ENCODE data around the gene IQSEC1.

Gene IQSEC1

DNA sequence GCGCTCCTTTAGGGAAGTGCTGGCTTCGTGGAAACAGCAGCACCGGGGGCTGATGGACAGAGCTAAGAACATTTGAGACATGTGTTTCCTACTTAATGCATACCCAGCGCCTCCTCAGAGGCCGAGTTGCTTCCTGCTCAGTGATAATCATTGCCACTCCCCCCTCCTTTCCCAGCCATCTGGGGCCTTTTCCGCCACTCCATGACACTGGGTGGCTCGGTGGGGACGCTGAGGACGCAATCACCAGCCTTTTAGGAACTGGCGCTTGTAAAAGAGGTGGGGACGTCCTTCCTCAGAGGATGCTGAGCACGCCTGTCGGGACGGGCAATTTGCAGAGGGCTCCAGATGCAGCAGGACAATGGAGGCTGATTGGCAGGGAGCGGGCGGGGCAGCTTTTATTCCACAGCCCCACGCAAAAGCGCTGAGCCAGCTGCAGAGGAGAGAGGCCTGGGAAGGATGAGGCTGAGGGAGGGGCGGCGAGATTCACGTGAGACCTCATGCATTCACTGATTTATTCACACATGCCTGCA is 22.2 kb upstream of the IQSEC1 start:
- no peak overlapping the region for H3K9ac ChIP-seq (ENCODE audit: low read depth in 1 of 2, low read length in 2 of 2)
- H3K27me3 ChIP-seq (ENCODE audit: control insufficient read depth in 1 of 2, insufficient read depth in 2 of 2, low read length in 2 of 2) = no peaks in the 10 kb centered on the region
- H3K4me1 ChIP-seq (ENCODE audit: control insufficient read depth in 1 of 2, insufficient read depth in 2 of 2, low read length in 2 of 2) = no peaks in the 10 kb centered on the region
- no peak overlapping the region for H3K4me3 ChIP-seq (ENCODE audit: low read depth in 1 of 2, low read length in 2 of 2)
- no peaks in the 10 kb centered on the region for H3K36me3 ChIP-seq (ENCODE audit: control insufficient read depth in 1 of 2, insufficient read depth in 2 of 2, low read length in 2 of 2)
- H3K9me3 ChIP-seq (ENCODE audit: control insufficient read depth in 1 of 2, low read length in 2 of 2) = no peaks in the 10 kb centered on the region
- H3K27ac ChIP-seq (ENCODE audit: low read depth, low read length) = no peak overlapping the region

DNA sequence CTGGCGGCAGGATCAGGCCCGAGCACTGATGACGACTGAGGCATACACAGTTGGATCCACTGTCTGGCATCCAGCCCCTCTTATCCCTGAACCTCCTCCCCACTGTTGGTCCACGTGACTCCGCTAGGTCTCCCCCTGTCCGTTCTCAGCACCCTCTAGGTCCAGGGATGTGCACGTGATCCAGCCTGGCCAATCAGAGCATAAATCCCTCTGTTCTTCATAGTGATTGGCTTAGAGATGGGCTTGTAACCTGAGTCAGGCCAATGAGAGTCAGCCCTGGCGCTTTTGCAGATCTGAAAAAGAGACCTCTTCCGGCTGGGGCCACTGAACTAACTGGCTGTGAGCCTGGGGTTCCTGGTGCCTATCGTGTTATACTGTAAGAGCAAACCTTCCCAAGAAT is 20.5 kb upstream of the IQSEC1 start:
- Histone ChIP-seq H3K27me3 (ENCODE audit: control insufficient read depth in 1 of 2, insufficient read depth in 2 of 2, low read length in 2 of 2) (no peaks in the 10 kb centered on the region), H3K9me3 (ENCODE audit: control insufficient read depth in 1 of 2, low read length in 2 of 2) (no peaks in the 10 kb centered on the region), H3K27ac (ENCODE audit: low read depth, low read length) (no peak overlapping the region), H3K4me1 (ENCODE audit: control insufficient read depth in 1 of 2, insufficient read depth in 2 of 2, low read length in 2 of 2) (no peaks in the 10 kb centered on the region), H3K4me3 (ENCODE audit: low read depth in 1 of 2, low read length in 2 of 2) (no peak overlapping the region), H3K36me3 (ENCODE audit: control insufficient read depth in 1 of 2, insufficient read depth in 2 of 2, low read length in 2 of 2) (no peaks in the 10 kb centered on the region), H3K9ac (ENCODE audit: low read depth in 1 of 2, low read length in 2 of 2) (no peak overlapping the region)

DNA sequence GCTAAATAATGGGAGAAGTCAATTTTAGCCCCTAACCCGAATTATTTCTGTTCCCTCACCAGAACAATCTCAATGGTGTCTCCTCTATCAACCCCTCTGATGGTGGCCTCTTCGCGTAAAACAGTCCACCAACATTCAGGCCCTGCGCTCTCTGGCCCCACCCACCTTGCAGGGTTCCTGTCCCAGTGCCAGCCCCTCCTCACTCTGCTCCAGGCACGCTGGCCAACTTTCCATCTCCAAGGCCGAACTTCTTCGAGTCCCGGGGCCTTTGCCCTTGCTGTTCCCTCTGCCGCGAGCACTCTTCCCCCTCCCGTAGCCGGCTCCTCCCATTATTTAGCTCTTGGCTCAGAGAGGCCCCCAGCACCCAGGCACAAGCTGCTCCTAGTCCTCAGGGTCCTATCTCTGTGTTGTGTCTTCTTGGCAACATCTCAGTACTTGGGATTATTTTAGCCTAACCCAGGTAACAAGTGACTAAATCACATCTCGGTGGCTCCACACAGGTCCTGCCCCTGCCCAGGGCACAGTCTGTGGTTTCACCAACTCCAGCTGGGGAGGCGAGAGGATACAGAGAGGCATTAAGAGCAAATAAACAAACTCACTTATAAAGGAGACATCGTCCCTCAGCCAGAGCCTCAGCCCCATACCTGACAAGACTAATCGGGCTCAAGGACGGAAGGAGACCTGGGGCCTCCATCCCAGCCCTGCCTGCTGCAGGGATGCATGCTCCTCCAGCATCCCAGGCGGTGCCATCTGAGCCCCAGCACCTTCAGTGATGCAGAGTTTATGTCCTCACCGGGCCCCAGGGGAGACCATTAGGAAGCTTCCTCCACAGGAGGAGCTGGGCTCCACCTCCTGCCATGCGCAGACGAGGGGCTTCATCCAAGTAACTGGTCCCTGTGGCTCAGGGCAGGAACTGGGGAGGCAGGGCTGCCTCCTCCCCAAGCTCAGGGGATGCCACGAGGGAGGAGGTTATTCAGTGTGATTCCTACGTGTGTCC is 19.7 kb upstream of the IQSEC1 start:
- peak overlapping the region in 1 of 2 donors; percentile 38 for H3K4me3 ChIP-seq (ENCODE audit: low read depth in 1 of 2, low read length in 2 of 2)
- H3K27me3 ChIP-seq (ENCODE audit: control insufficient read depth in 1 of 2, insufficient read depth in 2 of 2, low read length in 2 of 2) = no peaks in the 10 kb centered on the region
- H3K9ac ChIP-seq (ENCODE audit: low read depth in 1 of 2, low read length in 2 of 2) = no peak overlapping the region
- H3K27ac ChIP-seq (ENCODE audit: low read depth, low read length) = no peak overlapping the region
- no peaks in the 10 kb centered on the region for H3K9me3 ChIP-seq (ENCODE audit: control insufficient read depth in 1 of 2, low read length in 2 of 2)
- H3K4me1 ChIP-seq (ENCODE audit: control insufficient read depth in 1 of 2, insufficient read depth in 2 of 2, low read length in 2 of 2) = no peaks in the 10 kb centered on the region
- H3K36me3 ChIP-seq (ENCODE audit: control insufficient read depth in 1 of 2, insufficient read depth in 2 of 2, low read length in 2 of 2) = no peaks in the 10 kb centered on the region

DNA sequence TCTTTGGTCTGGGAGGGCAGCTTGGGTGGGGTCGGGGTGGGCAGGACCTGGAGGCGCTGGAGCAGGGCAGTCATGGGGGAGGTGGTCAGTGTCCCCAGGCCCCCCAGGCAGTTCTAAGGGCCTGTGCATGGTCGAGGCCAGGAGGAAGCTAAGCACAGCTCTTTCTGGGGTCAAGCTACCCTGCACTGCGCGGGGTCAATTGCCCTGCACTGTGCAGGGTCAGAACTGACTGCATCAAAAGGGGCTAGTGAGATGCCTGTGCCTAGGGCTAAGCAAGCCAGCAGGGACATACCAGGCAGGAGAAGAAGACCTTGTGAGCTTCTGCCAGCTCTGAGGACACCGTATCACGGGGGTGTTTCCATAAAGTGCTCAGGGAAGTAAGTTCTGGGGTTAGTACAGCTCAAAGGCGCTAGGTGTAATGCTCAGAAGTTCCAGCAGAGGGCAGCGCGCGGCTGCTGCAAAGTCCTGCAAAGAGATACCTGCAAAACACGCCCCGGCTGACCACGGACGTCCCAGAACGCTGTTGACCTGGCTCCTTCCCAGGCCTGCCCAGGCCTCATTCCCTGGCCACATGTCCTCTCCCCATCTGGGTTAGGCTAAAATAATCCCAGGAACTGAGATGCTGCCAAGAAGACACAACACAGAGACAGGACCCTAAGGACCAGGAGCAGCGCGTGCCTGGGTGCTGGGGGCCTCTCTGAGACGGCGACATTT is 18.8 kb upstream of the IQSEC1 start:
- Histone ChIP-seq H3K36me3 (ENCODE audit: control insufficient read depth in 1 of 2, insufficient read depth in 2 of 2, low read length in 2 of 2) (no peaks in the 10 kb centered on the region), H3K27me3 (ENCODE audit: control insufficient read depth in 1 of 2, insufficient read depth in 2 of 2, low read length in 2 of 2) (no peaks in the 10 kb centered on the region), H3K9ac (ENCODE audit: low read depth in 1 of 2, low read length in 2 of 2) (no peak overlapping the region), H3K27ac (ENCODE audit: low read depth, low read length) (no peak overlapping the region), H3K4me1 (ENCODE audit: control insufficient read depth in 1 of 2, insufficient read depth in 2 of 2, low read length in 2 of 2) (peaks cover 0 to 2% of the 10 kb centered on the region in 2 donors), H3K9me3 (ENCODE audit: control insufficient read depth in 1 of 2, low read length in 2 of 2) (no peaks in the 10 kb centered on the region), H3K4me3 (ENCODE audit: low read depth in 1 of 2, low read length in 2 of 2) (peak overlapping the region in 1 of 2 donors; percentile 38)

DNA sequence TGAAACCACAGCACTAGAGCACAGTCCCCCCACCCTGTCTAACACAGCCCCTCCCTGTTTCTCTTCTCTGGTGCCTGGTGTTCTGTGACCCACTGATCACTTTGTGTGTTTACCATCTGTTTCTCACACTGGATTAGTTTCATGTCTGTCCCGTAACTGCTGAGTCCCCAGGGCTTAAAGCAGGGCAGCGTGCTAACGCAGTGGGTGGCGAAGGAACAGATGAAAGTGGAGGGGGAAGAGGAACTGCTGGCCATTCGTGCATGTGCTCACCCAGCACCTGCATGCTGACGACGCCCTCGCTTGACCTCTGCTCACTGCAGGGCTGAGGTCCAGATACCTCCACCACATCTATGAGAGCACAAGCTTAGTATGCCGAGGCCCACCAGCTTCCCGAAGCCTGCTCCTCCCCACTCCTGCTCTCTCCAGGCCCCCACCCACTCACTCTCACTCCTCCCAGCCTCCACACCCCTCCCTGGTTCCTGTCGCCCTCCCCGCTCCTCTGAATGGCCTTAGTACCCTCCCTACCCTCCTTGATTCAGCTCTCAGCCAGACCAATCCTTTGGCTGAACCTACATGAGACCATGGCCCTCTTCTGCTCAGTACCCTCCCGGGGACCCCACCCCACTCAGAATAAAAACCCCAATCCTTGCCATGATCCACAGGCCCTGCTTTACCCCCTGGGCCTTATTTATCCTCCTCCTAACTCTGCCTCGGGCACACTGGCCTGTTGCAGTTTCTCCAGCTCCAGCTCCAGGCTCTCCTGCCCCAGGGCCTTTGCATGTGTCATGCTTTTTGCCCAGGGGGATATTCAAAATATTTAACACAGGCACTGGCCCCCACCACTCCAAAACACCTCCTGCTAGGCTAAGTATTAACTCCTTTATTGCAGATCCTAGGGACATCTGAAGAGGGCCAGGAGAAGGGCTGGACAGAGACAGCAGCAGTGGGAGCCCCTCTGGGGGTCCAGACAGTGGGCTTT is 15.1 kb upstream of the IQSEC1 start:
- H3K4me3 ChIP-seq (ENCODE audit: low read depth in 1 of 2, low read length in 2 of 2) = no peak overlapping the region
- H3K27ac ChIP-seq (ENCODE audit: low read depth, low read length) = no peak overlapping the region
- no peaks in the 10 kb centered on the region for H3K9me3 ChIP-seq (ENCODE audit: control insufficient read depth in 1 of 2, low read length in 2 of 2)
- no peak overlapping the region for H3K9ac ChIP-seq (ENCODE audit: low read depth in 1 of 2, low read length in 2 of 2)
- H3K4me1 ChIP-seq (ENCODE audit: control insufficient read depth in 1 of 2, insufficient read depth in 2 of 2, low read length in 2 of 2) = peaks cover 0 to 3% of the 10 kb centered on the region in 2 donors
- no peaks in the 10 kb centered on the region for H3K36me3 ChIP-seq (ENCODE audit: control insufficient read depth in 1 of 2, insufficient read depth in 2 of 2, low read length in 2 of 2)
- H3K27me3 ChIP-seq (ENCODE audit: control insufficient read depth in 1 of 2, insufficient read depth in 2 of 2, low read length in 2 of 2) = no peaks in the 10 kb centered on the region

DNA sequence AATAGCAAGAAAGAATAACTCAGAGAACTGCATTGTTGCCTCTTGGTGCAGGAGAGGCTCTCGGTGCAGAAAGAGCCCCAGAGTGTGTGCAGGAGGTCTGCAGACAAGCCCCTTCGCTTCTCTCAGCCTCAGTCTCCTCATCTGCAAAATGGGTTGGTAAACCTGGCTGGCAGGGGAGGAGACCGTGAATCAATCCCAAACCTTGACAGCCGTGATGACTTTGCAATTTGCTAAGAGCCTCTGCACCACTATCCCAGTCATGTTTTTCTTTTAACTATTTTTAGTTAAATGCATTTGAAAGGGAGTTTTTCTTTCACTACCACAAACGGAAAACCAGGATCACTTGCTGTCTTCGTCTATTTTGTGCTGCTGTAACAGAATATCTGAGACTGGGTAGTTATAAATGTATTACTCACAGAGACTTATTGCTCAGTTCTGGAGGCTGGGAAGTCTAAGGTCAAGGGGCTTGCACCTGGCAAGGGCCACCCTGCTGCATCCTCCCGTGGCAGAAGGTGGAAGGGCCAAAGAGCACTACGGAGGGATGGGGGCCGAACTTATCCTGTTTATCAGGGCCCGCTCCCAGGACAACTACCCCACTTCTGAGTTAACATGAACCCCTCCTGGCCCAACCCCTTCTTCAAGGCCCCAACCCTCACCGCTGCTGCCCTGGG is 14.2 kb upstream of the IQSEC1 start:
- no peaks in the 10 kb centered on the region for H3K27me3 ChIP-seq (ENCODE audit: control insufficient read depth in 1 of 2, insufficient read depth in 2 of 2, low read length in 2 of 2)
- no peaks in the 10 kb centered on the region for H3K9me3 ChIP-seq (ENCODE audit: control insufficient read depth in 1 of 2, low read length in 2 of 2)
- H3K9ac ChIP-seq (ENCODE audit: low read depth in 1 of 2, low read length in 2 of 2) = no peak overlapping the region
- no peak overlapping the region for H3K4me3 ChIP-seq (ENCODE audit: low read depth in 1 of 2, low read length in 2 of 2)
- peaks cover 0 to 3% of the 10 kb centered on the region in 2 donors for H3K4me1 ChIP-seq (ENCODE audit: control insufficient read depth in 1 of 2, insufficient read depth in 2 of 2, low read length in 2 of 2)
- no peak overlapping the region for H3K27ac ChIP-seq (ENCODE audit: low read depth, low read length)
- H3K36me3 ChIP-seq (ENCODE audit: control insufficient read depth in 1 of 2, insufficient read depth in 2 of 2, low read length in 2 of 2) = no peaks in the 10 kb centered on the region

DNA sequence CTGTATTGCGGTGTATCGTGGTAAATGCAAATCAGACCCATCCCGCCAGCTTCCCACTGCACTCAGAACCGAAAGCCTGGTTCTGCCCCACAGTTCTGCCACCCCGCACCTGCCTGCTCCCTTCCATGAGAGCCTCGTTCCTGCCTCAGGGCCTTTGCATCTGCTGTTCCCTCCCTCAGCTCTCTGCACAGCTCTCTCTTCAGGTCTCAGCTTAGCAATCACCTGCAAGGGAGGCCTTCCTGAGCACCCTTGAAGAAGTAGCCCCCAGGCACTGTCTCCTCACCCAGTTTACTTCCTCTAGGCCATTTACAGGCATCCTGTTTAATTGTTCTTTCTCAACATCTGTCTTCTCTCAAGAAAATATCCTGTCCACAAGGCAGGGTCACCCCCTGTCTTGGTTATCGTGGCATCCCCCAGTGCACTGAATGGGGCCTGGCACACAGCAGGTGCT is 13.3 kb upstream of the IQSEC1 start:
- H3K9ac ChIP-seq (ENCODE audit: low read depth in 1 of 2, low read length in 2 of 2) = no peak overlapping the region
- H3K4me3 ChIP-seq (ENCODE audit: low read depth in 1 of 2, low read length in 2 of 2) = no peak overlapping the region
- no peaks in the 10 kb centered on the region for H3K36me3 ChIP-seq (ENCODE audit: control insufficient read depth in 1 of 2, insufficient read depth in 2 of 2, low read length in 2 of 2)
- no peaks in the 10 kb centered on the region for H3K9me3 ChIP-seq (ENCODE audit: control insufficient read depth in 1 of 2, low read length in 2 of 2)
- no peaks in the 10 kb centered on the region for H3K27me3 ChIP-seq (ENCODE audit: control insufficient read depth in 1 of 2, insufficient read depth in 2 of 2, low read length in 2 of 2)
- peaks cover 0 to 3% of the 10 kb centered on the region in 2 donors for H3K4me1 ChIP-seq (ENCODE audit: control insufficient read depth in 1 of 2, insufficient read depth in 2 of 2, low read length in 2 of 2)
- H3K27ac ChIP-seq (ENCODE audit: low read depth, low read length) = no peak overlapping the region

DNA sequence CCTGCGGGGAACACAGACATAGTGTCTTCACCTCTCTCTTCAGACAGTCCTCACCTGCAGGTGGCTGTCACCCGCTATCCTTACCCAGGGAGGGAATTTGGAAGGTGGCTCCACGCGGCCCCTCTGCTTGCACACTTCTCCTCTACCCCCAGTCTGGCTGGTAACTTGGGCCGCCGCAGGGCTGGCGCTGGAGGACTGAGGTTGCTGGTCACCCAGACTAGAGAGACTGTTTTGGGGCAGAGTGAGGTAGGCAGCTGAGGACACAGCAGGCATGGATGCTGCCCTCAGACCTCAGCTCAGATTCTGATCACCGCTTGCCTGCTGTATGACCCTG is 12.6 kb upstream of the IQSEC1 start:
- Histone ChIP-seq H3K4me1 (ENCODE audit: control insufficient read depth in 1 of 2, insufficient read depth in 2 of 2, low read length in 2 of 2) (peaks cover 0 to 3% of the 10 kb centered on the region in 2 donors), H3K27ac (ENCODE audit: low read depth, low read length) (no peak overlapping the region), H3K9ac (ENCODE audit: low read depth in 1 of 2, low read length in 2 of 2) (no peak overlapping the region), H3K36me3 (ENCODE audit: control insufficient read depth in 1 of 2, insufficient read depth in 2 of 2, low read length in 2 of 2) (no peaks in the 10 kb centered on the region), H3K9me3 (ENCODE audit: control insufficient read depth in 1 of 2, low read length in 2 of 2) (no peaks in the 10 kb centered on the region), H3K4me3 (ENCODE audit: low read depth in 1 of 2, low read length in 2 of 2) (no peak overlapping the region), H3K27me3 (ENCODE audit: control insufficient read depth in 1 of 2, insufficient read depth in 2 of 2, low read length in 2 of 2) (no peaks in the 10 kb centered on the region)

DNA sequence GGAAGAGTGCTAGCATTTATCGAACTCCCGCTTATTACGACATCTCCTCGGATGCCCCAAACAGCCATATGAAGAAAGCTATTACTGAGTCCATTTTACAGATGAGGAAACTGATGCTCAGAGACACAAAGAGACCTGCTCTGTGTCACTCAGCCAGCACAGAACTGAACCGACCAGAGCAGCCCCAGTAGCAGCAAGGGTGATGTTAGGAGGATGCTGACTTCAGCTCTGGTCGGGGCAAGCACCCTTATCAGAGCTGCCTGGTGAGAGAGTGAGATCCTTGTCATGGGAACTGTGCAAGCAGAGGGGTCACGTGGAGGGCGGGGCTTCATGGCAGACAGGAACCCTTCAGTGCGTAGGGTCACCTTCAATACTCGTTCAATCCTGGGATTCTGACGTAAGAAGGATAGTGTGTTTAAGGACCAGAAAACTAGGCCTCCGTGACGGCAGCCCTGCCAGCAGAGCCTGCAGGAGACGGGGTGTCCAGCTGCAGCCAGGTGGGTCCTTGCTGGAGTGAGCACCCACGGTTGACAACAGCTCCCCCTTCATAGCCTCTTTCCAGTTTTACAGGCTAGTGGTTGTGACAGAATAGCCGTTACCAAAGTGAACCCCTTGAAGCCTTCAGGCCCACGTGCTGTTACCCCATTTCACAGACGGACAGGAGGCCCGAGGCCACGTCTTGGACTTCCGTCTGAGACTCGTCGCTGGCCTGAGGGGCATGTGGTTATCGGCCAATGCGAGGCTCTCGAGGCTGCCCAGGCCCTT is 12.0 kb upstream of the IQSEC1 start:
- no peaks in the 10 kb centered on the region for H3K9me3 ChIP-seq (ENCODE audit: control insufficient read depth in 1 of 2, low read length in 2 of 2)
- no peak overlapping the region for H3K27ac ChIP-seq (ENCODE audit: low read depth, low read length)
- H3K4me3 ChIP-seq (ENCODE audit: low read depth in 1 of 2, low read length in 2 of 2) = no peak overlapping the region
- peaks cover 0 to 3% of the 10 kb centered on the region in 2 donors for H3K4me1 ChIP-seq (ENCODE audit: control insufficient read depth in 1 of 2, insufficient read depth in 2 of 2, low read length in 2 of 2)
- no peaks in the 10 kb centered on the region for H3K36me3 ChIP-seq (ENCODE audit: control insufficient read depth in 1 of 2, insufficient read depth in 2 of 2, low read length in 2 of 2)
- no peaks in the 10 kb centered on the region for H3K27me3 ChIP-seq (ENCODE audit: control insufficient read depth in 1 of 2, insufficient read depth in 2 of 2, low read length in 2 of 2)
- no peak overlapping the region for H3K9ac ChIP-seq (ENCODE audit: low read depth in 1 of 2, low read length in 2 of 2)
